ENCODE data around the gene ITGB4. TPM values are rescaled to one million over a fixed set of nuclear protein-coding genes. Genes with fewer than 3 reads are reported as not detected.

Gene ITGB4
- total RNA-seq, 2 experiments from 2014 or later, result 0.69 to 1.8 TPM

GRCh38 chr17:75684924-75685323, 36.3 kb upstream of the ITGB4 start:
- no peak for DNase-seq
- intact Hi-C loops (cut with micrococcal nuclease), result no loop called here
- ChIA-PET POLR2A (no interaction called here), CTCF (interaction anchor here (1.6 to 25.7 kb wide), 3 partner anchors 19 to 63 kb away, joined by 4 to 347 read pairs (median 5); no protein-coding TSS in a partner anchor)
- Mint-ChIP-seq H3K9me3 (no peaks in the 10 kb centered on the region), H3K4me1 (ENCODE audit: low read depth) (peaks cover 57% of the 10 kb centered on the region), H3K27ac (no peak overlapping the region), H3K36me3 (ENCODE audit: low read depth) (peaks cover 28% of the 10 kb centered on the region), H3K4me3 (no peak overlapping the region), H3K27me3 (no peaks in the 10 kb centered on the region)
- no peak for TF ChIP-seq CTCF (IDR thresholded peaks at IDR 0.05)
- no peak for ATAC-seq

- H3K27ac Mint-ChIP-seq, result peak overlapping the region; percentile 35
- no peaks in the 10 kb centered on the region for H3K9me3 Mint-ChIP-seq
- peaks cover 30% of the 10 kb centered on the region for H3K36me3 Mint-ChIP-seq (ENCODE audit: low read depth)
- H3K4me1 Mint-ChIP-seq (ENCODE audit: low read depth), result peaks cover 62% of the 10 kb centered on the region
- POLR2A ChIA-PET, result no interaction called here
- no peaks in the 10 kb centered on the region for H3K27me3 Mint-ChIP-seq
- ATAC-seq (no peak), DNase-seq (no peak)
- TF ChIP-seq CTCF (IDR thresholded peaks at IDR 0.05), result no peak
- CTCF ChIA-PET, result interaction anchor here (1.6 to 25.7 kb wide), 3 partner anchors 10 to 62 kb away, joined by 5 to 347 read pairs (median 26); no protein-coding TSS in a partner anchor
- intact Hi-C loops (cut with micrococcal nuclease), result no loop called here
- no peak overlapping the region for H3K4me3 Mint-ChIP-seq
Observed at GRCh38 chr17:75685499-75685898, 35.8 kb upstream of the ITGB4 start.

- peak; percentile 26 for ATAC-seq
- H3K27me3 Mint-ChIP-seq, result no peaks in the 10 kb centered on the region
- TF ChIP-seq CTCF (IDR thresholded peaks at IDR 0.05), result no peak
- DNase-seq, result peak; percentile 56
- intact Hi-C loops (cut with micrococcal nuclease), result no loop called here
- peak overlapping the region; percentile 86 for H3K27ac Mint-ChIP-seq
- ChIA-PET POLR2A (interaction anchor here (0.8 to 3.7 kb wide), 5 partner anchors 10 to 426 kb away, joined by 3 to 9 read pairs (median 3); partner anchors contain the start of genes MRPS7, RECQL5 and SAP30BP), CTCF (interaction anchor here (1.1 to 25.7 kb wide), 5 partner anchors 9 to 59 kb away, joined by 3 to 347 read pairs (median 11); partner anchors contain the start of gene SMIM5)
- H3K4me3 Mint-ChIP-seq, result no peak overlapping the region
- H3K36me3 Mint-ChIP-seq (ENCODE audit: low read depth), result peaks cover 39% of the 10 kb centered on the region
- H3K4me1 Mint-ChIP-seq (ENCODE audit: low read depth), result peaks cover 74% of the 10 kb centered on the region
- no peaks in the 10 kb centered on the region for H3K9me3 Mint-ChIP-seq
Observed at GRCh38 chr17:75688209-75688825, 32.9 kb upstream of the ITGB4 start.

GRCh38 chr17:75689441-75689873, 31.8 kb upstream of the ITGB4 start:
- Mint-ChIP-seq H3K36me3 (ENCODE audit: low read depth) (peaks cover 42% of the 10 kb centered on the region), H3K4me1 (ENCODE audit: low read depth) (peaks cover 63% of the 10 kb centered on the region), H3K27me3 (no peaks in the 10 kb centered on the region), H3K27ac (peak overlapping the region; percentile 86), H3K4me3 (peak overlapping the region; percentile 18), H3K9me3 (no peaks in the 10 kb centered on the region)
- ChIA-PET CTCF (interaction anchor here (1.1 to 25.7 kb wide), 4 partner anchors 14 to 88 kb away, joined by 4 to 347 read pairs (median 18); no protein-coding TSS in a partner anchor), POLR2A (interaction anchor here (0.6 to 3.7 kb wide), 5 partner anchors 10 to 87 kb away, joined by 3 to 9 read pairs (median 4); partner anchors contain the start of genes RECQL5 and SAP30BP)
- intact Hi-C loops (cut with micrococcal nuclease), result no loop called here
- TF ChIP-seq CTCF (IDR thresholded peaks at IDR 0.05), result no peak
- ATAC-seq (peak; percentile 79), DNase-seq (peak; percentile 80)

- intact Hi-C loops (cut with micrococcal nuclease), result no loop called here
- ChIA-PET POLR2A (interaction anchor here (1.5 to 1.6 kb wide), 2 partner anchors 9 to 24 kb away, joined by 4 to 5 read pairs; no protein-coding TSS in a partner anchor), CTCF (interaction anchor here (1.6 to 25.7 kb wide), 5 partner anchors 19 to 92 kb away, joined by 6 to 347 read pairs (median 7); partner anchors contain the start of gene SMIM5)
- Mint-ChIP-seq H3K4me1 (ENCODE audit: low read depth) (peaks cover 51% of the 10 kb centered on the region), H3K36me3 (ENCODE audit: low read depth) (peaks cover 48% of the 10 kb centered on the region), H3K9me3 (no peaks in the 10 kb centered on the region), H3K27ac (peak overlapping the region; percentile 80), H3K27me3 (no peaks in the 10 kb centered on the region), H3K4me3 (no peak overlapping the region)
- TF ChIP-seq CTCF (IDR thresholded peaks at IDR 0.05), result no peak
- ATAC-seq (peak; percentile 70), DNase-seq (peak; percentile 84)
Observed at GRCh38 chr17:75691371-75691791, 29.9 kb upstream of the ITGB4 start.
